NCI-H510A (cell line): ENCODE data around the gene LARGE2.
"Not testable (repeated sequence)": the region's sequence is repeated elsewhere in the genome, so short reads cannot be mapped to it uniquely, and the experiment has no call there.

ENCODE experiments used
- DNase-seq: peaks from one replicate; lab custom pipeline; 2025; lab: John Stamatoyannopoulos, UW

LARGE2 gene

GRCh38 chr11:45896422-45896984 is 26.0 kb upstream of the LARGE2 start:
- peak; percentile 49 for DNase-seq

DNA sequence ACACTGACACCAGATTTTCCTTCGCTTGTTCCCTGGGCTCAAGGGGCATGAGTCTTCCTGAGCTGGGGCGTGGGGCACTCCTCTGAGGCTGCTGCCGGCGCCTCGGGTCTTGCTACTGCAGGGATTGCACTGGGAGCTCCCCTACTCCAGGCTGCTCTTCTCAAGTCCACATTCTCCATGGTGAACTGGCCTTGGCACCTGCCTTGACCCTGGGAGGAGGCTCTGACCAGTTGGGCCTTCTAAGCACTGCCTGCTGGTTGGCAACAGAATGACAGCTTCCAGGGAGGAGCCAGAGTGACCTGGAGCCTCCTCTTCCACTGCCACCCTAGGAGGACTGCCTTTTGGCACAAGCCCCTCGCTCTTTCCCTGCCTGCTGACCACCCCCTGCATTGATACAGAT is 24.9 kb upstream of the LARGE2 start:
- DNase-seq, result no peak

DNA sequence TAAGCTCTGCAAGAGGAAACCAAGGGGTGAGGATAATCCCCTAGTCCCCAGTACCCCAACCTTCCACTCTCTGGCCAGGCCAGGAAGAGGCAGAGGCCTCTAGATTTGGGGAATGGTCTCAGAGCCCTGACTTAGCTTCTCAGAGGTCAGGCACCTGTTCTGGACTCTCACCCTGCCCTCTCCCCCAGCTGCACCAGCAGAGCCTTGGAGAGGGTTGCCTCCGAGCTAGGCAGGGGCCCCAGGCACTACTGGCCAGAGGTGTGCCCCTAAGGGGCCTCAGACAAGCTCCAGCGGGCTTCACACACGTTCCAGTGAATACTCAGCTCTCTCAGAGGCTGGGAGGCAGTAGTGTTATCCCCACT is 23.4 kb upstream of the LARGE2 start:
- no peak for DNase-seq

DNA sequence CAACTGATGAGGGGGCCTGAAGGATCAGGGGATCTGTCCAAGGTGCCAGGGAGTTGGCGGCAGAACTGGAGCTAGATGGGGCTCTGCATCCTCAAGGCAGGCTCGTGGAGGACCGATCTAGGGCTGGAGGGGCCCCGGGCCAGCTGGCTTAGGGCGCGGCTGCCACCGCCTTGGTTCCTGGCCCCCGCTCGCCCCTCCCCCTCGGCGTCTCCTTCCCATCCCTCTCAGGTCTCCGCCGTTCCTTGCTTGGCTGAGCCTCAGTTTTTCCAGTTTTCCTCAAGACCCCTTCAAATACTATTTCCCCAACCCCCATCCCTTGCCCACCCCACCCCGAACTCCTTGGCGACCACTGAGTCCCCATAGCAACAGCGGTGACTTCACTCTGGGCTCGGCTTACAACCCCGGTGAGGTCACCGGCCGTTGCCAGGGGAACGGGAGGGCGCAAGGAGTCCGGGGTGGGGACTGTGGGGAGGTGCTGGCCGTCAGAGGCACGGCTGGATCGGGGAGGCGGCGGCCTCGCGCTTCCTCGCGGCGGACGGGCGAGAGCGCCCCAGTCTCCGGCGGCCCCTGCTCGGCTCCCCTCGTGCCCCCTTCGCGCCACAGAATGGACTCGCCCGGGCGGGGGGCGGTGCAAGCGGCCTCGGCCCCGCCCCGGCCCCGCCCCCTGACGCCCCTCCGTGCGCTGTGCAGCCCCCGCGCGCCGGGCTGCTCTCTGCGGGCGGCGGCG is 22.8 kb upstream of the LARGE2 start:
- DNase-seq, result peak; percentile 54

DNA sequence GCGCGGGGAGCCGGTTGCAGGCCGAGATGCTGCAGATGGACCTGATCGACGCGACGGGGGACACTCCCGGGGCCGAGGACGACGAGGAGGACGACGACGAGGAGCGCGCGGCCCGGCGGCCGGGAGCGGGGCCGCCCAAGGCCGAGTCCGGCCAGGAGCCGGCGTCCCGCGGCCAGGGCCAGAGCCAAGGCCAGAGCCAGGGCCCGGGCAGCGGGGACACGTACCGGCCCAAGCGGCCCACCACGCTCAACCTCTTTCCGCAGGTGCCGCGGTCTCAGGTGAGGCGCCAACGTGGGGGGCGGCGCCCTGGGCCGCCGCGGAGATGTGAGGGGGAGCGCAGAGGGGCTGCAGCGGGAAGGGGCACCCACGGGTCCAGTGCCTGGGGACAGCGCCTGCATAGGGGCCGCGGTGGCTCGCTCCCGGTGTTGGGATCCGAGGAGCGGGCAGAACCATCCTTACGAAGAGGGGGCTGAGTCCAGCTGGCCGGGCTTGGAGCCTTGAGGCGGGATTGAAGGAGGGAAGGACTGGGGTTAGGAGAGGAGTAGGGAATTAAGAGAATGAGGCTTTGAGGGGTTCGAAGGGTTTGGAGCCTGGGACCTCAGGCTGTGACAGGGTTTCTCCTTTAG is 22.2 kb upstream of the LARGE2 start:
- DNase-seq, result not testable (repeated sequence)

GRCh38 chr11:45900916-45901617 is 21.4 kb upstream of the LARGE2 start:
- DNase-seq, result no peak

DNA sequence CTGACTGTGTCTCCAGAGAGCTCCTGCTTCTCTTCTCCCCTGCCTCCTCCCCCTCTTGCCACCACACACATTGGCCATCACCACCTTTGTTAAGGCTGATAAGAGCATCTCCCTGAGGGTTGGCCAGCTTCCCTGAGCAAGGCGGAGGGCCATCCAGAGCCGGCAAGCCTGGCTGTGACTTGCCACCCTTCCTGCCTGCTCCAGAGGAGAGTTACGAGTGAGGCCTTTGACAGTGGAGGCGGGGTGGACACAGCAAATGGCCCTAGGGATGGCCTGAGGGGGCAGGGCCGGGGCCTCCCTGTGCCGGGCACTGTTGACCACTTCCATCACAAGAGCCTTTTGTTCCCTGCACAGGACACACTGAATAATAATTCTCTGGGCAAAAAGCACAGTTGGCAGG is 20.8 kb upstream of the LARGE2 start:
- DNase-seq, result no peak

DNA sequence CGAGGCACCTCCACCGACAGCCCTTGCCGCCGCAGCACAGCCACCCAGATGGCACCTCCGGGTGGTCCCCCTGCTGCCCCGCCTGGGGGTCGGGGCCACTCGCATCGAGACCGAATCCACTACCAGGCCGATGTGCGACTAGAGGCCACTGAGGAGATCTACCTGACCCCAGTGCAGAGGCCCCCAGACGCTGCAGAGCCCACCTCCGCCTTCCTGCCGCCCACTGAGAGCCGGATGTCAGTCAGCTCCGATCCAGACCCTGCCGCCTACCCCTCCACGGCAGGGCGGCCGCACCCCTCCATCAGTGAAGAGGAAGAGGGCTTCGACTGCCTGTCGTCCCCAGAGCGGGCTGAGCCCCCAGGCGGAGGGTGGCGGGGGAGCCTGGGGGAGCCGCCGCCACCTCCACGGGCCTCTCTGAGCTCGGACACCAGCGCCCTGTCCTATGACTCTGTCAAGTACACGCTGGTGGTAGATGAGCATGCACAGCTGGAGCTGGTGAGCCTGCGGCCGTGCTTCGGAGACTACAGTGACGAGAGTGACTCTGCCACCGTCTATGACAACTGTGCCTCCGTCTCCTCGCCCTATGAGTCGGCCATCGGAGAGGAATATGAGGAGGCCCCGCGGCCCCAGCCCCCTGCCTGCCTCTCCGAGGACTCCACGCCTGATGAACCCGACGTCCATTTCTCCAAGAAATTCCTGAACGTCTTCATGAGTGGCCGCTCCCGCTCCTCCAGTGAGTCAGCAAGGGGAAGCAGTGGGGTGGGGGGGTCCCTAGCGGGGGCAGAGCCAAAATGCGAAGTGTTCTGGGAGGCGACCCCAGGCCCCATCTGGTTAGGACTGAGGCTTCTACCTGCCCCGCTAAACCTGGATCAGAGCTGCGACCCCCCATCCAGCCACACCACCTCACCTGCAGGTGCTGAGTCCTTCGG is 19.7 kb upstream of the LARGE2 start:
- DNase-seq, result no peak

DNA sequence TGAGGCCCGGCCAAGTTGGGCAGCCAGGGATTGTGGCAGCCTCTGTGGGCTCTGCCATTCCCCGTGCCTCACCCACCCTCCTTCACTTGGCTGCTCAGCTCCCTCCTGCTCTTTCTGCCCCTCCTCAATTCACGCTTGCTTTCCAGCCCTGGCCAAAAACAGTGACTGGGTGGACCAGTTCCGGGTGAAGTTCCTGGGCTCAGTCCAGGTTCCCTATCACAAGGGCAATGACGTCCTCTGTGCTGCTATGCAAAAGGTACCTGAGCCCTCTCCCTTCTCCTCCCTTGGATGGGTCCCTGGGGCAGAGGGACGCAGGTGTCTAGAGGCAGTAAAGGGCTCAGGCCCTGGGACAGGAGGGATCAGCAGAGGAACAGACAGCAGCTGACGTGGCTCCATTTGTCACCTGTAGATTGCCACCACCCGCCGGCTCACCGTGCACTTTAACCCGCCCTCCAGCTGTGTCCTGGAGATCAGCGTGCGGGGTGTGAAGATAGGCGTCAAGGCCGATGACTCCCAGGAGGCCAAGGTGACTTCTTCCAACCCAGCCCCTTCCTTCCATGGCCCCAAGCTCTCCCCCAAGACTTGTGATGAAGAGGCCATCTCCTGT is 18.0 kb upstream of the LARGE2 start:
- DNase-seq, result no peak

DNA sequence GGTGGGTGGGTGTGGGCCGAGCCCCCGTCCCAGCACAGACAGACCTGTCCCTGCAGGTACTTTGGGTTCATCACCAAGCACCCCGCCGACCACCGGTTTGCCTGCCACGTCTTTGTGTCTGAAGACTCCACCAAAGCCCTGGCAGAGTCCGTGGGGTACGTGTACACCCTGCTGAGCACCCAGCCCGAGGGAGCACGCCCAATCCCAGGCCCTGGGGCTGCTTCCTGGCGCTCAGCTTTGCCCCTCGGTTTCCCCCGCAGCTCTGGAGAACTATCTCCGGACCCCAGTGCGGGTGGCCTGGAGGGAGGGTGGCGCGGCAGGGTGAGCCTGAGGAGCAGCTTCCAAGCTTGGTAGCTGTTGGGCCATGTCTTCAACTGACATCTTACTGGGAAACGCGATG is 17.4 kb upstream of the LARGE2 start:
- DNase-seq, result no peak

- DNase-seq, result not testable (repeated sequence)
Measured at GRCh38 chr11:45905576-45905975, 16.9 kb upstream of the LARGE2 start.

DNA sequence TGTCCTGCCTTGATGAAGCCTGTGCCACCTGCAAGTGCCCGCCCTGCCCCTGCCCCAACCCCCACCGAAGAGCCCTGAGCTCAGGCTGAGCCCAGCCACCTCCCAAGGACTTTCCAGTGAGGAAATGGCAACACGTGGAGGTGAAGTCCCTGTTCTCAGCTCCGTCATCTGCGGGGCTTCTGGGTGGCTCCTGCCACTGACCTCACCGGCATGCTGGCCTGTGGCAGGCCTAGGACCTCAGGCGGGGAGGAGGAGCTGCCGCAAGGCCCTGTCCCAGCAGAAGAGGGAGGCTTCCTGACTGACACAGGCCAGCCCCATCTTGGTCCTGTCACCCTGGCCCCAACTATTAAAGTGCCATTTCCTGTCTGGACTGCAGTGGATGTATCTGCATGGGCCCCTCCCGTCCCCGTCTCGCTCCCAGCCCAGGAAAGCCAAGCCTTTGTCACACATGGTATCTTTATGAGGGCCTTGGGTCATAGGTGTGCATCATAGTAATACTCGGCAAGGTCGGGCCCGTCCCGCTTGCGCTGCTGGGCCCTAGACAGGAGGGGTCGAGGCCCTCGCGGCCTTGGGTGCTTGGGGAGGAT is 16.3 kb upstream of the LARGE2 start:
- no peak for DNase-seq

GRCh38 chr11:45906965-45907611 is 15.4 kb upstream of the LARGE2 start, which contains the start of gene FREY1:
Gene FREY1, minus strand, starts transcription at chr11:45907271. Its CDS starts 26 bp downstream, at chr11:45907245.
- no peak for DNase-seq

DNA sequence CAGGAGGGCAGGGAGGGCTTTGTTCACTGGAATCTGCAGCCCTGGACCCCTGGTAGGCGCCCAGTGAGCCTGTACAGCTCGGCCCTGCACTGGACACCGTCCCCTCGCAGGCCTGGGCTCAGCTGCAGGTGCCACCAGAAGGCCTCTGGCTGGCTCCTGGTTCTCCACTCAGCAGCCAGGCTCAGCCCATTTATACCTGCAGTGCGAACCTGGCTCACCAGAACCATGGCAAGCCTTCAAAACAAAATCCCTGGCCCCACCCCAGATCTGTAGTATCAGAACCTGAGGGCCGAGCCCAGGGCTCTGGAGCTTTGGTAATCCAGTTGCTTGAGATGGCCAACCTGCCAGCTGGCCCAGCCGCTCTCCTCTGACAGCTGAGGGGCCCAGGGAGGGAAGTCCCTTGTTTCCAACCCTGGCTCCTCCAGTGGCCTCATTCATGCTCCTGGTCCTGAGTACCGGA is 14.5 kb upstream of the LARGE2 start:
- DNase-seq, result no peak

- no peak for DNase-seq
Measured at GRCh38 chr11:45909594-45910475, 12.6 kb upstream of the LARGE2 start.

DNA sequence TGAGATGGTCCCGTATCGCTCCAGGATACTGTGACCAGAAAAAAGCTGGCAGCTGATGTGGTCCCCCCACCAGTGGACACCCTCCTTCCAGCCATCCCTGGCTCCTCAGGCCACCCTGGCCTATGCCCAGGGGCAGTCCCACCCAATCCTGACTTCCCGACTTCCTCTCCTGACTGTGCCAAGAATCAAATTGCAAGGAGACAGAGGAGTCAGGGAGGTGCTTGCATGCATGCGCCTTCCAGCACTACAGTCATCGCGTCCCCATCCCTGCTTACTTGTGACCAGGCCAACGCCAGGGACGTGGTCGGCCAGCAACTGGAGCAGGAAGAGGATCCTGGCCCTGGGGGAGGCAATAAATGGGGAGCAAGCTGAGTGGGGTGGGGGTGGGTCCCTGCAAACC is 11.8 kb upstream of the LARGE2 start:
- DNase-seq, result no peak

DNA sequence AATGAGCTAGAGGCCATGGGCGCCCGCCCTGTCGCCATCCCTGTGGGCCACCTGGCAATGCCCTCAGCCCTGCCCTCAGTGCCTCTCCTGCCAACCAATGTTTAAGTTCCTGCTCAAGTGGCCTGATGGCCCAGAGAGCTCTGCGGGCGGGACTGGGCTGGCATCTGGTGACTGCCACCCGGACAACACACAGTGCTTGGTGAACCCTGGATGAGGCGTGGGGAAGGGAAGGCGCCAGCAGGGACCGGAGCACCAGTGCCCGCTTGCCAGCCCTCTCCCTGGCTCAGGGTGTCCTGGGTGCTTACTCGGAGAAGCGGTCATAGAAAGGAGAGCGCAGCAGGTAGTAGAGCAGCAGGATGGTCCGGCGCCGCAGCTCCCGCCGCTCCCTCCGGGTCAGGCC is 8.9 kb upstream of the LARGE2 start:
- DNase-seq, result no peak

DNA sequence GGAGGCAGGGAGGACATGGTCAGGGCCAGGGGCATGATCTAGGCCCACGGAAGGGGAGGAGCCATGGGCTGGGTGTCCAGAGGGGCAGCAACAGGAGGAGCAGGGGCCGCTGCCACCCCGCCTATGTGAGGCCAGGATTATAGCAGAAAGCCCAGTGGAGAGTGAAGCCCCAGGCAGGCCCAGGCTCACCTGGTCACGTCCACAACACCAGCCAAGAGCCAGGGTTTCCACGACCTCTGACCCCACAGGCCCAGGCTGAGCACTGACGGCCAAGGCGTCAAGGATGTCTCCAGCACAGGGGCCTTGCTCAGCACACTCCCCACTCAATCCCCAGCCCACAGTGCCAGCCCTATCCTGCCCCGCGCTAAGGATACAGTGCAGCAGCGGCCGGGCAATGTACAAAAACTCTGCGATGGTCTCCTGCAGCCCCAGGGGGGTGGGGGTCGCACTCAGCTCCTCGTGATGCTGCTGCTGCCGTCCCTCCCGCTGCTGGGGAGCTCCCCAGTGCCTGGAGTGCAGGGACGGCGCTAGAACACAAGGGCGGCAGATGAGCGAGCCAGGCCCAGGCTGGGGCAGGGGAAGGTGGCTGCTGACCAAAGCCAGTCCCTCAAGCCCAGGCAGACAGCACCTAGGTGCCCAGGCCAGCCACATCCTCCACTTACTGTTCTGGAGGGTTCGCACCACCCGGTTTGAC is 8.4 kb upstream of the LARGE2 start:
- no peak for DNase-seq

GRCh38 chr11:45915446-45915845 is 7.0 kb upstream of the LARGE2 start:
- DNase-seq, result no peak
